HepG2 (cell line): ENCODE measurements around the gene SLC10A2.

Experiments
- CBFB ChIP-seq: sonication (generic); formaldehyde crosslinking; IDR thresholded peaks from 2 replicates; pipeline ENCODE4 v1.4.0; 2020; ENCODE audit warnings: missing genetic modification reagents
- CTCF ChIP-seq: sonication (generic); formaldehyde crosslinking; IDR thresholded peaks from 2 replicates; pipeline ENCODE4 v1.5.0; 2020; ENCODE audit warnings: mild to moderate bottlenecking, missing genetic modification reagents, moderate library complexity
- EP300 ChIP-seq, 3 experiments: sonication (generic) in 1 of 3; formaldehyde crosslinking in 1 of 3; IDR thresholded peaks; 2 replicates each; pipeline versions ENCODE4 v1.5.1 to v1.6.1; 2011 to 2020; ENCODE audit warnings: low read depth in 2 of 3, low read length in 2 of 3, borderline replicate concordance in 1 of 3, improper control_type of control experiment in 1 of 3, mild to moderate bottlenecking in 1 of 3, missing genetic modification reagents in 1 of 3, moderate library complexity in 1 of 3
- FOXK1 ChIP-seq: sonication (generic); formaldehyde crosslinking; IDR thresholded peaks from 2 replicates; pipeline ENCODE4 v1.4.0; 2020; ENCODE audit warnings: low read depth, missing genetic modification reagents, borderline replicate concordance
- GABPA ChIP-seq, 2 experiments: IDR thresholded peaks; 2 replicates each; pipeline ENCODE4 v1.6.1; 2011 to 2016; ENCODE audit warnings: low read depth in 2 of 2, low read length in 1 of 2, missing biosample characterization in 1 of 2, missing genetic modification characterization in 1 of 2
- RAD51 ChIP-seq: fragments of 450-650 bp; IDR thresholded peaks from 2 replicates; pipeline ENCODE4 v1.6.1; 2016; ENCODE audit warnings: borderline replicate concordance
- SIN3B ChIP-seq: fragments of 150-350 bp; IDR thresholded peaks from 2 replicates; pipeline ENCODE4 v1.6.1; 2014; ENCODE audit warnings: low read length
- TAF1 ChIP-seq: sonication (generic); formaldehyde crosslinking; IDR thresholded peaks from 2 replicates; pipeline ENCODE4 v1.4.0; 2020; ENCODE audit warnings: missing genetic modification reagents
- ZBTB21 ChIP-seq: sonication (generic); formaldehyde crosslinking; IDR thresholded peaks from 2 replicates; pipeline ENCODE4 v1.4.0; 2020; ENCODE audit warnings: missing genetic modification reagents
- ZFP41 ChIP-seq: sonication (generic); formaldehyde crosslinking; IDR thresholded peaks from 2 replicates; pipeline ENCODE4 v1.4.0; 2020; ENCODE audit warnings: mild to moderate bottlenecking, missing genetic modification reagents, borderline replicate concordance
- ZNF121 ChIP-seq: sonication (generic); formaldehyde crosslinking; IDR thresholded peaks from 2 replicates; pipeline ENCODE4 v1.5.0; 2020; ENCODE audit warnings: mild to moderate bottlenecking, missing genetic modification reagents
- ZNF143 ChIP-seq: sonication (generic); formaldehyde crosslinking; IDR thresholded peaks from 2 replicates; pipeline ENCODE4 v1.4.0; 2020; ENCODE audit warnings: missing genetic modification reagents
- ZNF776 ChIP-seq: sonication (generic); formaldehyde crosslinking; IDR thresholded peaks from 2 replicates; pipeline ENCODE4 v1.4.0; 2020; ENCODE audit warnings: mild to moderate bottlenecking, missing genetic modification reagents

- TF ChIP-seq TAF1 (no peak), ZBTB21 (CRISPR knock-in tag) (no peak), CBFB (CRISPR knock-in tag) (no peak), CTCF (no peak), RAD51 (no peak), ZFP41 (CRISPR knock-in tag) (no peak), GABPA (IDR thresholded peaks at IDR 0.05; ENCODE audit: low read depth, low read length) (no peak), GABPA (CRISPR knock-in tag; IDR thresholded peaks at IDR 0.05; ENCODE audit: low read depth) (no peak), SIN3B (no peak), FOXK1 (CRISPR knock-in tag) (no peak), ZNF121 (CRISPR knock-in tag) (no peak), EP300 (IDR thresholded peaks at IDR 0.05; ENCODE audit: low read depth in 2 of 2, low read length in 2 of 2) (no peak), EP300 (CRISPR knock-in tag; IDR thresholded peaks at IDR 0.05; ENCODE audit: borderline replicate concordance) (no peak), ZNF776 (no peak), ZNF143 (no peak)
Observed at GRCh38 chr13:103007427-103007762, 58.8 kb downstream of the SLC10A2 start.
